ENCODE measurements around the gene HIGD1B.
"Not testable (repeated sequence)": the region's sequence is repeated elsewhere in the genome, so short reads cannot be mapped to it uniquely, and the experiment has no call there.

DNA sequence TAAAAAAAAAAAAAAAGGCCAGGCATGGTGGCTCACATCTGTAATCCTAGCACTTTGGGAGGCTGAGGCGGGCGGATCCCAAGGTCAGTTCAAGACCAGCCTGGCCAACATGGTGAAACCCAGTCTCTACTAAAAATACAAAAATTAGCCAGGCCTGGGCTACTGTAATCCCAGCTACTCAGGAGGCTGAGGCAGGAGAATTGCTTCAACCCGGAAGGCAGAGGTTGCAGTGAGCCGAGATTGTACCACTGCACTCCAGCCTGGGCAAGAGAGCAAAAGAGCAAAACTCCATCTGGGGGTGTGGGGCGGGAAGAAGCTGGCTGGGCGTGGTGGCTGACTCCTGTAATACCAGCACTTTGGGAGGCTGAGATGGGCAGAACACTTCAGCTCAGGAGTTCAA is 29.2 kb upstream of the HIGD1B start:
- TF ChIP-seq POLR2AphosphoS5 (IDR thresholded peaks at IDR 0.05; ENCODE audit: low read depth); CTCF (IDR thresholded peaks at IDR 0.05; ENCODE audit: insufficient read depth, low read length): not testable (repeated sequence)
